Thyroid gland (tissue), 4 donors: Measurements from ENCODE around the gene TGFBR1. TPM values are rescaled to one million over a fixed set of nuclear protein-coding genes. Genes with fewer than 3 reads are reported as not detected.
"Not testable (repeated sequence)": the region's sequence is repeated elsewhere in the genome, so short reads cannot be mapped to it uniquely, and the experiment has no call there.

Source experiments
- DNase-seq, 2 donors: peaks; one replicate each; pipeline ENCODE4 v3.0.0-alpha.2; 2019
- H3K27ac ChIP-seq, 3 donors: fragments of 200-600 bp; sonication (generic); 1 replicate in 2 of 3; 2 replicates in 1 of 3; pipeline ENCODE4 v1.5.1; 2016 to 2019; ENCODE audit warnings: mild to moderate bottlenecking in 1 of 3, moderate library complexity in 1 of 3
- H3K27me3 ChIP-seq: fragments of 200-600 bp; sonication (generic); one replicate; pipeline ENCODE4 v1.5.1; 2019
- H3K36me3 ChIP-seq, 2 donors: fragments of 200-600 bp; sonication (generic); one replicate each; pipeline ENCODE4 v1.5.1; 2016 to 2019
- H3K4me1 ChIP-seq, 2 donors: fragments of 200-600 bp; sonication (generic); one replicate each; pipeline ENCODE4 v1.5.1; 2017 to 2019
- H3K4me3 ChIP-seq, 3 donors: fragments of 200-600 bp; sonication (generic); replicated peaks in 1 of 3; 1 replicate in 2 of 3; 2 replicates in 1 of 3; pipeline ENCODE4 v1.5.1; 2016; ENCODE audit warnings: mild to moderate bottlenecking in 1 of 3
- H3K9me3 ChIP-seq: fragments of 200-600 bp; sonication (generic); one replicate; pipeline ENCODE4 v1.5.1; 2017
- CTCF ChIP-seq, 6 experiments: fragments of 200-600 bp in 3 of 6; fragments of 450-650 bp in 3 of 6; sonication (generic) in 3 of 6; IDR thresholded peaks; one replicate each; pipeline ENCODE4 v1.5.1; 2016 to 2019; ENCODE audit warnings: antibody characterized with exemption in 6 of 6, mild to moderate bottlenecking in 2 of 6, inconsistent platforms in 1 of 6, moderate library complexity in 1 of 6
- POLR2A ChIP-seq, 2 donors: fragments of 450-650 bp; IDR thresholded peaks; one replicate each; pipeline ENCODE4 v1.6.1; 2017; ENCODE audit warnings: antibody characterized with exemption in 2 of 2, mild to moderate bottlenecking in 2 of 2, moderate library complexity in 1 of 2
- WGBS, 2 donors: methylation state at CpG; one replicate each; pipeline ENCODE4 v1.1.5; 2017; 5-methylcytosine and 5-hydroxymethylcytosine counted together
- intact Hi-C: fragments of 100-400 bp; cut with DNase I; formaldehyde crosslinking; loops from one replicate; pipeline ENCODE4 v1.15.1; 2023
- total RNA-seq, 4 donors: library from RNA; depleted of rRNA; stranded (reverse); fragments of >200 nt; gene quantifications; one replicate each; pipeline ENCODE4 v1.2.3, GENCODE V29; 2016

Gene TGFBR1
- total RNA-seq, 4 donors from 2014 or later, result 18.6 to 36.7 (median 28.5) TPM

GRCh38 chr9:99092643-99093491 is 12.0 kb upstream of the TGFBR1 start:
- Histone ChIP-seq H3K4me1 (no peaks in the 10 kb centered on the region), H3K36me3 (no peaks in the 10 kb centered on the region), H3K27me3 (no peaks in the 10 kb centered on the region), H3K4me3 (no peak overlapping the region), H3K27ac (no peak overlapping the region), H3K9me3 (no peaks in the 10 kb centered on the region)
- intact Hi-C loops, result no loop called here
- TF ChIP-seq CTCF (IDR thresholded peaks at IDR 0.05), result no peak
- TF ChIP-seq POLR2A (IDR thresholded peaks at IDR 0.05), result no peak
- no peak for DNase-seq
- WGBS, 2 donors, result 85 to 89% methylated on average over 6 of the region's 6 CpGs

GRCh38 chr9:99093492-99093791 is 11.5 kb upstream of the TGFBR1 start:
- intact Hi-C loops, result no loop called here
- Histone ChIP-seq H3K36me3 (no peaks in the 10 kb centered on the region), H3K4me1 (no peaks in the 10 kb centered on the region), H3K27ac (no peak overlapping the region), H3K4me3 (no peak overlapping the region), H3K9me3 (no peaks in the 10 kb centered on the region), H3K27me3 (no peaks in the 10 kb centered on the region)
- DNase-seq, result no peak
- TF ChIP-seq POLR2A (IDR thresholded peaks at IDR 0.05) (no peak), CTCF (IDR thresholded peaks at IDR 0.05) (no peak)
- 87 to 95% methylated on average over 3 of the region's 3 CpGs for WGBS, 2 donors

GRCh38 chr9:99095565-99095964 is 9.3 kb upstream of the TGFBR1 start:
- no peak overlapping the region for H3K27ac ChIP-seq
- intact Hi-C loops, result no loop called here
- no peaks in the 10 kb centered on the region for H3K27me3 ChIP-seq
- no peaks in the 10 kb centered on the region for H3K9me3 ChIP-seq
- DNase-seq, result no peak
- TF ChIP-seq CTCF (IDR thresholded peaks at IDR 0.05) (no peak), POLR2A (IDR thresholded peaks at IDR 0.05) (no peak)
- no peak overlapping the region for H3K4me3 ChIP-seq
- H3K4me1 ChIP-seq, result no peaks in the 10 kb centered on the region
- no peaks in the 10 kb centered on the region for H3K36me3 ChIP-seq
- WGBS, 2 donors, result 73 to 79% methylated on average over 3 of the region's 3 CpGs

- WGBS, 2 donors, result 82 to 86% methylated on average over 3 of the region's 3 CpGs
- no peak for DNase-seq
- intact Hi-C loops, result no loop called here
Observed at GRCh38 chr9:99096409-99096808, 8.5 kb upstream of the TGFBR1 start.

GRCh38 chr9:99099806-99100585 is 4.9 kb upstream of the TGFBR1 start:
- H3K9me3 ChIP-seq, H3K27me3 ChIP-seq, intact Hi-C loops, H3K4me3 ChIP-seq, H3K27ac ChIP-seq, DNase-seq, H3K36me3 ChIP-seq: not testable (repeated sequence)
- WGBS, 2 donors, result 88 to 90% methylated on average over 5 of the region's 5 CpGs
- peaks cover 4 to 10% of the 10 kb centered on the region in 2 donors for H3K4me1 ChIP-seq

More at GRCh38 chr9:99096409-99096808, 8.5 kb upstream of the TGFBR1 start:
- TF ChIP-seq CTCF (IDR thresholded peaks at IDR 0.05), result no peak
- no peak for TF ChIP-seq POLR2A (IDR thresholded peaks at IDR 0.05)
- Histone ChIP-seq H3K36me3 (no peaks in the 10 kb centered on the region), H3K27me3 (no peaks in the 10 kb centered on the region), H3K4me1 (no peaks in the 10 kb centered on the region), H3K9me3 (no peaks in the 10 kb centered on the region), H3K4me3 (no peak overlapping the region), H3K27ac (no peak overlapping the region)
